HG03520 (cell line): ENCODE measurements around the gene DAAM2.

Experiments
- ATAC-seq: cut with Tn5 transposase; IDR thresholded peaks from one replicate; pipeline ENCODE4 v1.9.1; 2021; ENCODE audit warnings: mild to moderate bottlenecking, moderate library complexity; ENCODE audit not compliant: unreplicated experiment

The DAAM2 gene

GRCh38 chr6:39816747-39817146 lies 24.6 kb downstream of the DAAM2 start:
- no peak for ATAC-seq

- ATAC-seq, result no peak
These were observed 26.5 kb downstream of the DAAM2 start for GRCh38 chr6:39818695-39819094.

GRCh38 chr6:39819228-39819627 lies 27.1 kb downstream of the DAAM2 start:
- ATAC-seq, result no peak

GRCh38 chr6:39819676-39820075 lies 27.5 kb downstream of the DAAM2 start:
- ATAC-seq, result no peak

- no peak for ATAC-seq
These were observed 28.4 kb downstream of the DAAM2 start for GRCh38 chr6:39820553-39820952.

GRCh38 chr6:39821046-39821740 lies 29.0 kb downstream of the DAAM2 start:
- ATAC-seq, result no peak

GRCh38 chr6:39821742-39822532 lies 29.8 kb downstream of the DAAM2 start:
- no peak for ATAC-seq

GRCh38 chr6:39822846-39823815 lies 31.0 kb downstream of the DAAM2 start:
- no peak for ATAC-seq

GRCh38 chr6:39824030-39824926 lies 32.1 kb downstream of the DAAM2 start:
- ATAC-seq, result no peak

- no peak for ATAC-seq
These were observed 37.2 kb downstream of the DAAM2 start for GRCh38 chr6:39829331-39829730.

GRCh38 chr6:39830444-39830843 lies 38.3 kb downstream of the DAAM2 start:
- no peak for ATAC-seq

GRCh38 chr6:39831701-39832100 lies 39.5 kb downstream of the DAAM2 start:
- ATAC-seq, result no peak

- no peak for ATAC-seq
These were observed 42.1 kb downstream of the DAAM2 start for GRCh38 chr6:39834278-39834677.

GRCh38 chr6:39834866-39835265 lies 42.7 kb downstream of the DAAM2 start:
- ATAC-seq, result no peak

- ATAC-seq, result no peak
These were observed 43.7 kb downstream of the DAAM2 start for GRCh38 chr6:39835821-39836295.

- no peak for ATAC-seq
These were observed 44.4 kb downstream of the DAAM2 start for GRCh38 chr6:39836606-39837005.

GRCh38 chr6:39839445-39839844 lies 47.3 kb downstream of the DAAM2 start:
- ATAC-seq, result no peak

GRCh38 chr6:39840781-39841180 lies 48.6 kb downstream of the DAAM2 start:
- no peak for ATAC-seq

GRCh38 chr6:39841291-39841690 lies 49.1 kb downstream of the DAAM2 start:
- ATAC-seq, result no peak

GRCh38 chr6:39841923-39842322 lies 49.7 kb downstream of the DAAM2 start:
- no peak for ATAC-seq
